ENCODE data around the gene DNAH17.
"Not testable (repeated sequence)": the region's sequence is repeated elsewhere in the genome, so short reads cannot be mapped to it uniquely, and the experiment has no call there.

Gene DNAH17

DNA sequence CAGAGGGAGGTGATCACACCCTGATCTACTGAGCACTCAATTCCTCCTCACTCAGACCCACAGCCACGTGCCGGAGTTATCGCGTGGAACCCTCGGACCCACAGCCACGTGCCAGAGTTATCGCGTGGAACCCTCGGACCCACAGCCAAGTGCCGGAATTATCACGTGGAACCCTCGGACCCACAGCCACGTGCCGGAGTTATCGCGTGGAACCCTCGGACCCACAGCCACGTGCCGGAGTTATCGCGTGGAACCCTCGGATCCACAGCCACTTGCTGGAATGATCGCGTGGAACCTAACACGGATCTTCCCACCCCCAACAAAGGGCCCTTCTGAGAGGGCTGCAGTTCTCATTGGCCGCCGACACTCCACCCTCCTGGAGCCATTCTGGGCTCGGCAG lies 101.0 kb downstream of the DNAH17 start:
- DNase-seq (ENCODE audit: low read depth) = no peak

DNA sequence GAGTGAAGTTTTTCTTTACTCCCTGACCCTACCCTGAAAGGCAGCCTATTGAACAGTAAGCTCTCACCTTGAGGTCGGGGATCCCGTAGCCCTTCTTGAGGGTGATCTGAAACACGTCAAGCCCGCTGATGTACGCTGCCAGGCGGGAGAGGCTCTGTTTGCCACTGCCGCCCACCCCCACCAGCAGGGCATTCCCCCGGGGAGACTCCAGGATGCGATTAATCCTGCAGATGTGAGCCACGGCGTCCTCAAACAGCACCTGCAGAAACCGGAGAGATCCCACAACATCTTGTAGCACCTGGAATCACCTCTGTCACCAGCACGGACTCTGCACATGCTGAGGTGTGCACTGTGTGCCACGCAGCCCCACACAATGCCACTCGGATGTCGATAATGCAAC lies 102.0 kb downstream of the DNAH17 start:
- DNase-seq (ENCODE audit: low read depth) = no peak

DNA sequence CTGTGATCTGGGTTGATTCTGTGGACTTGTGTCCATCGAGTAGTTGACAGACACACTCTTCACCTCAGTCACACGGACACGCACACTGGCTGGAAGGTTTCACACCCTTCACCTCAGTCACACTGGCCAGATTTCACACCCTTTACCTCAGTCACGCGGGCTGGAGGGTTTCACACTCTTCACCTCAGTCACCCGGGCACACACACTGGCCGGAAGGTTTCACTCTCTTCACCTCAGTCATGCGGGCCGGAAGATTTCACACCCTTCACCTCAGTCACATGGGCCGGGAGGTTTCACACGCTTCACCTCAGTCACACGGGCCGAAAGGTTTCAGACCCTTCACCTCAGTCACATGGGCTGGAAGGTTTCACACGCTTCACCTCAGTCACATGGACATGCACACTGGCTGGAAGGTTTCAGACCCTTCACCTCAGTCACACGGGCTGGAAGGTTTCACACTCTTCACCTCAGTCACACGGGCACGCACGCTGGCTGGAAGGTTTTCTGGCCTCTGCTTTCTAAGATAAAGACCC lies 102.5 kb downstream of the DNAH17 start:
- no peak for DNase-seq (ENCODE audit: low read depth)

DNA sequence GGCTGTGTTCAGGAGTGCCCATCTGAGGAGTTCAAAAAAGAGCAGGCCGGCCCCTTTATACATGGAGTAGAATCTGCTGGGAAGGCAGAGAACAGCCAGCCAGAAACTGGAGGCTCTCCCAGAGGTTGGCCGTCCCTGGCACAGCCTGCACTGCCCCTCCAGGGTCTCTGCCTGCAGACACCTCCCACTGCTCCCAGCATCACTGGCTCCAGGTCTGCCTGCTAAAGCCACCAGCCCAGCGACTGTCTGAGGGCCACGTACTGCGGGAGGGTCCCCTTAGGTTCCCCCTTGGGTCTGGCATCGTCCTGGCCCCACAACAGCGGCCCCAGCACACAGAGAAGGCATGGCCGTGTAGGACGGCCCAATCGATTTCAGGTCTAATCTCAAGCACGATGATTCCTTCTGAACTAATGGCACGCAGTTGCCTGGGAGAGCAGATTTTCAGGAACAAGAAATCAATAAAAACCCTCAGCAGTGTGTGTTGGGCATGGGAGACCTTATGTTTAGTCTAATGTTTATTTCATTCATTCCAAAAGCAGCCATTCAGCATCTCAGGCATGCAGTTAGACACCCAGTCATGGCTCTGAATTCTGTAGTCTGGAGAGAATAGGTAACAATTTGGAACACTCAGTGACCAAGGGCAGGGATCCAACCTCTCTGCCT lies 103.1 kb downstream of the DNAH17 start:
- DNase-seq (ENCODE audit: low read depth) = peak; percentile 18

DNA sequence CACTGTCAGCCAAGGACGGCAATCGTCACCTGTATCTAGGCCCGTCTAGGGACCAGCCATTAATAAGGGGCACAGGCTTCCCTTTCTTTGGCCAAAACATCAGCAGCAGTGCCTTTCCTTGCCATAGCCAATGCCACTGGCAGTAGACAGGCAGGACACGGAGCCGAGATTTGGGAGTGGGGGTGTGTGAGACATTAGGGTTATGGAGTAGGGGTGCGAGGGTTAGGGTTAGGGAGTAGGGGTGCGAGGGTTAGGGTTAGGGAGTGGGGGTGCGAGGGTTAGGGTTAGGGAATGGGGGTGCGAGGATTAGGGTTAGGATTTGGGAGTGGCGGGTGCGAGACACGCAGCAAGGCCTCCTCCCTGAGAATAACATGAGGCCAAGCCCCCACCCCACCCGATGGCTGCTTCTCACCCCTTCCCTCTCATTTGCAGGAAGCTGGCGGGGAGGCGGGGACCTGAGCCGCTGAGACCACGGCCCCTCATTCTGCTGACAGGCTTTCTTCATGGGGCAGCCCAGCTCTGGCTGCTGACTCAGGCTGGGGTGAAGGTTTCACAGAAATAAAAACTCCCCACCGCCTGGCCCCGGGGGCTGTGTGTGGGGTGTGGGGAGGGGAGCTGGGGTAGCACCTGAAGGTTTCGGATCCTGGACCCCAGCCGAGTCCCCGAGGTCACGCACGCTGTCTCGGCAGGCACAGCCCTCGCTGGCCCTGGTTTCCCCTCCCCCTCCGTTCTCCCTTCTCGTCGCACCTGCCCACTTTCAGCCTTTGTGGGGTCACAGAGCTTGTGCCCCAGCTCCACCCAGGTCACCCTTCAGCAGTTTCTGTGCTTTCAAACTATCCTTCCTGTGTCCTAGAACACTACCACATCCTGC lies 104.9 kb downstream of the DNAH17 start:
- DNase-seq (ENCODE audit: low read depth) = no peak

DNA sequence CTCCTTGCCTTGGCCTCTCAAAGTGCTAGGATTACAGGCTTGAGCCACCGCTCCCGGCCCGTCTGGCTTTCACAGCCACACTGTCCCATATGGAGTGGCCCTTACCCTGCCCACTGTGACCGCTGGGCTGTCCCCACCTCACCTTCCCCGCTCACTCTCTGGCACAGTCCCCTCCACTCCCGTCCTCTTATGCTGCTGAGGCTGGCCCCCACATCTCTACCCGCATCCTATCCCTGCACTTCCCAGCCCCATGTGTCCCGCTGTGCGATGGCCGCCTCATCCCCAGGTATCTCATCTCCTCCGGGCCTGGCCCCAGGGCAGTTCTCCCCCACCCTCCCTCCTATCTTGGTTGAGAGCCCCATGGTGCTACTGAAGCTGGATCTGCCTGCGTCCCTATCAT lies 105.6 kb downstream of the DNAH17 start:
- DNase-seq (ENCODE audit: low read depth) = no peak

DNA sequence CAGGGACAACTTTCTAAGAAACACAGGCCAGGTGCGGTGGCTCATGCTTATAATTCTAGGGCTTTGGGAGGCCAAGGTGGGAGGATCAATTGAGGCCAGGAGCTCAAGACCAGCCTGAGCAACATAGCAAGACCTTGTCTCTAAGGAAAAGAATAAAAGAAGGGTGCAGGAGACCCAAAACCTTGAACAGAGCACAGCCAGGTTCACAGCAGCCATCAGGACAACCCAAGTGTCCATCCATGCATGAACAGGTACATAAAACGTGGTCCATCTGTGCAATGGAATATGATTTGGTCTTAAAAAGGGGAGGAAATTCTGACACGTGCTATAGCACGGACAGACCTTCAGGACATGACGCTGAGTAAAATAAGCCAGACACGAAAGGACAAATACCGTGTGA lies 107.8 kb downstream of the DNAH17 start:
- DNase-seq (ENCODE audit: low read depth) = no peak

DNA sequence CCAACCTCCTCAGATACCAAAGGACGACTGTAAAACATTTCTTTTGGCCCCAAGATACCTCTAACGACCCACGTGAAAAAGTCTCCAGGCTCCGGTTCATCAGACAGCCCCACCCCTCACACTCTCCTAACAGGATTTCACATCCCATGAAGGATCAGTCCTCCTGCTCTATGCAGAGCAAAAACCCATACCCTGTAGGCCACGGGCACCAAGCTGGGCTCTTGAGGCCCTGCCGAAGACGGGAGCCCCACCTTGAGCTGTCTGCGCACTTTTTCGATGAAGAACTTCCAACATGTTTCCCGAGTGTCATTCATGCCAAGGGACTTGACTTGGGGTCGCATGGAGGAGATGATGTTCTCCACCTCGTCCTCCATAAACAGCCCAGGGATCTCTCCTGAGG lies 108.8 kb downstream of the DNAH17 start:
- no peak for DNase-seq (ENCODE audit: low read depth)

DNA sequence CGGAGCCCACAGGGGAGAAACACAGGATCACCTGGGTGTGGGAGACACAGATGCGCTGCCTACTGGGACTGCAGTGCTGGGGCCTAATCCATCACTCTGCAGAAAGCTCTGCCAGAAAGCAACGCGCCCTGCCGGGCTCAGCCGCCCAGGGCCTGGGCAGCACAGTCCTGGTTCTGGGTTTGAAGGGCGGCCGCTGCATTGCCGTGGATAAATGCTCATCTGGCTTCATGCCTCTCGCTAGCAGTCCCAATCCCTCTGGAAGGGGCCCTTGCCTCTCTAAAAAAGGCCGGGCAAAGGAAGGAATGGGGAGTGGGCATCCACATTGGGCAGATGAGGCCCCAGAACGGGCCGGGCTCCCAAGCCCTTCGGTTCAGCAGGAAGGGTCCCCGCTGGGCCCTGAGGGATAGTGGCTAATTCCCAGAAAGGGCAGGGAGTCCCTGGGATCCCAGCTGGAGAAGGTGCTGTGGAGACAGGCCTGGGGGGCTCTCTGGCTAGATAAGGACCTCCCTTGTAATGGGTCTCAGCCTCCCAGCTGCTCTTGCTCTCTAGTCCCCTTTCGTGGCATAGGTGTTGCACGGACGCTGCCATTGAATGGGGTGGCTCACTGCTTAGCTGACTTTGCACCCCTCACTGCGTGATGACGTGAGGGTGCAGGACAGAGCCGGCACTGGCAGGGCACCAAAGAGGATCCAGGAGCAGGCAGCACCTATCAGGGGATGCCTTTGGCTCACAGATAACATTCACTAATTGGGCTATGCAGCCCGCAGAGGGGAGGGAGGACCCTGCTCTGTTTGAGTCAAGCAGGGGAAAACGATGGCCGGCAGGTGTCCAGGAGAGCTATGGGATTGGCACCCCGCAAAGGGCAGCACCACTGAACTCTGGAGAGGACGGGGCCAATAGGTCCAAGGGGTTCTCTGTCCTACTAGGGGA lies 110.1 kb downstream of the DNAH17 start:
- no peak for DNase-seq (ENCODE audit: low read depth)

DNA sequence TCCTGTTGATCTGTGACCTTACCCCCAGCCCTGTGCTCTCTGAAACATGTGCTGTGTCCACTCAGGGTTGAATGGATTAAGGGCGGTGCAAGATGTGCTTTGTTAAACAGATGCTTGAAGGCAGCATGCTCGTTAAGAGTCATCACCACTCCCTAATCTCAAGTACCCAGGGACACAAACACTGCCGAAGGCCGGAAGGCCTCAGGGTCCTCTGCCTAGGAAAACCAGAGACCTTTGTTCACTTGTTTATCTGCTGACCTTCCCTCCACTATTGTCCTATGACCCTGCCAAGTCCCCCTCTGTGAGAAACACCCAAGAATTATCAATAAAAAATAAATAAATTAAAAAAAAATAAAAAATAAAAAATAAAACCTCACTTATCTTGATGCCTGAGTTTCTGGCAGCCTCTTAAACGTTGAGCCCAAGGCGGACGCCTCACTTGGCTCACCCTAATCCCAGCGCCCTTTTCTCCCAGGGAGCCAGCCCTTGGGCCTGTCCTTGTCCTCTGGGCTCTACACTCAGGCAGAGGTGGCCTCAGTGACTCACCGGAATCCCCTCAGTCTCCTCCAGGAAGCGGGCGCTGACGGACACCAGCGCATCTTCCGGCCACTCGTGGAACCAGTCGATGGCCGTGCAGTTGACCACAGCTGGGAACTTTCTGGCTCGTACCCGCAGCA lies 110.9 kb downstream of the DNAH17 start:
- not testable (repeated sequence) for DNase-seq (ENCODE audit: low read depth)

DNA sequence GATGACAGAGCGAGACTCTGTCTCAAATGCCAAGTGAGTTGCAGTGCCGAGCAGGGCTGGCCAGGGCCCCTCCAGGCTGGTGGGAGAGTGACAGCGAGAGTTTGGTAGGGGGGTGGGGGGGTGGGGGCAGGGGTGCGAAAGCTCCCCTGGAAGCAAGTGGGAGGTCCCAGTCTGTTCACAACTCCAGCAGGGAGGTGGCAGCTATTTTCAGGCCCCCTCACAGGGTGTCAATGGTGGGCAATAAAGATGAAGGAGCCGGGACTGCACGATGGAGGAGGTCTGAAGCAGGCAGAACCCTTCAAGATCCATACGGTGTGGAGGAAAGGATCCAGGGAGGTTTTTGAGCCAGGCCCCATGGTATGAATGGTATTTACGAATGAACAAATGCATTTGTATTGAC lies 115.0 kb downstream of the DNAH17 start:
- DNase-seq (ENCODE audit: low read depth) = no peak

DNA sequence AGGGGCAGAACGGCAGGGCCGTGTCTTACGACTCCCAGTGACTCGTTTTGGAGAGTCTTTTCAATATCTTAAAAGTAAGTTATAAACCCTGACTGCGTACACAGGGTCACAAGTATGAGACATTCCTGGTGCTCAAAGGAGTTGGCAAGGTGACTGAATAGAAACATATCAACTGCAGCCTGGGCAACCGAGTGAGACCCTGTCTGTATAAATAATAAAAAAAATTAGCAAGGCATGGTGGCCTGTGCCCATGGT lies 115.5 kb downstream of the DNAH17 start:
- DNase-seq (ENCODE audit: low read depth) = no peak

DNA sequence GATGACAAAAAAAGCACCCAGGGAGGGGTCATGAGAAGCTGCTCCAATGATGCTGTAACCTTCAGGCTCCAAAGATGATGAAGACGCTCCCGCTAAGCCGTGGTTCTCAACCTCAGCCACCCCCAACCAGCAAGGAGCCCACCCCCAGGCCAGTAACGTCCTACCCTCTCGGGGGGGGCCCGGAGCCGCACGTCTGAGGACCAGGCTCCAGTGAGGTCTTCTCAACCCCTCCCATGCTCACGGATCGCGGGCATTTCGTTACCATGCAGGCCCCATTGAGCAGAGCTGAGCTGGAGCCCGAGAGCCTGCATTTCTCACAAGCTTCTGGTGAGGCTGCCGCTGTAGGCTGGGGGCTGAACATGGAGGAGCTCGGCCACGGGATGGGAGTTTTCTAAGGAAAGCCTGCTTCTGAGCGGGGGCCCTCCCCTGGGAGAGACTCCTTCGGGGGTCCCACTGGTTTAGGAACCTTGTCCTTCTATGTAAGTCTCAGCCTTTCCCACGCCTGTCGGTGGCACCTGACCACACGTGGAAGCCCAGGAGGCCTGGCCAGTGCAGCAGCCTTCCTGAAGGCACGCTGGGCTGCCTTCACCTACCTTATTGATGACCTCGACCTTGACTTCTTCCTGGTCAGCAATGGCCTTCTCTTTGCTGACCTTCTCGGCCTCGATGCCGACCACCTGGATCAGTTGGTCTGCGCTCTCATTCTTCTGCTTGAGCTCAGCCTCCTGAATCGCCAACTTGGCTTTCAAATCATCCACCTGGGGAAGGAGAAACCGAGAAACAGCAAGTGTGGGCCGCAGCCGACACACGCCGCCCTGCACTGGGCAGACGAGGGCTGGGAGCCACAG lies 116.0 kb downstream of the DNAH17 start:
- no peak for DNase-seq (ENCODE audit: low read depth)

DNA sequence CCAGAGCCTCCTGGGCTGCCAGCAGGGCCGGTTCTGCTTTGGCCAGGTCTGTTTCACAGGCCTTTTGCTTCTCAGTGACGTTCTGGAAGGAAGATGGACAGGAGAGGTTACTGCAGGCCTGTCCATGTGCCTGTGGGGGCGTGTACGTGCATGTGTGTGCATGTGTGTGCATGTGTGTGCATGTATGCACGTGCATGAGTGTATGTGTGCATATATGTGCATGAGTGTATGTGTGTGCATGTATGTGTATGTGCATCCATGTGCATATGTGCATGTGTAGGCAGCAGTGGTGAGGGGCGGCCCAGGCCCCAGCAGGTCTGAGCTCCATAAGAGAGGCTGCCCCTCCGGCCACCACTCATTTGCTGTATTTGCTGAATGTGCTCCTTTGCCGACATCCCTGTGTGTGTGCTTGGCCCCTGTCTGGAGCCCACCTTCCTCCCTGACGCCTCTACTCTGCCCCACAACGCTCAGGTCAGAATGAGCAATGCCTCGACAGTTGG lies 117.0 kb downstream of the DNAH17 start:
- no peak for DNase-seq (ENCODE audit: low read depth)

DNA sequence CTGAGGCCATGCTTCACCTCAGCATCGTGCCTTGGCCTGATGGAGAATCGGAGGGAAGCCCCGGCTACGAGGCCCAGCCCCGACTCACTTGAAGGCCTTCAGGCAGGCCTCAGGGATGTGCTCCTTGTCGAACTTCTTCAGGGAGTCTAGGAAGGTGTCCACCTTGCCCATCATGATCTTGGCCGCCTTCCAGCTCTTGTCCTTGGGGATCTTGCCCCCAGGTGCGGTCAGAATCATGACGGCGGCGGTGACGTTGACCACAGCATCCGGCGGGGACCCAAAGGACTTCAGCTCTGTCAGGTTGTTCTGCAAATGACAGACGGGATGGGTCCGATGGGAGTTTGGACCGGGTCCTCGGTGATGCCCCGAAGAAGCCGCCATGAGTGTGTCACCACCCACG lies 117.5 kb downstream of the DNAH17 start:
- DNase-seq (ENCODE audit: low read depth) = no peak

DNA sequence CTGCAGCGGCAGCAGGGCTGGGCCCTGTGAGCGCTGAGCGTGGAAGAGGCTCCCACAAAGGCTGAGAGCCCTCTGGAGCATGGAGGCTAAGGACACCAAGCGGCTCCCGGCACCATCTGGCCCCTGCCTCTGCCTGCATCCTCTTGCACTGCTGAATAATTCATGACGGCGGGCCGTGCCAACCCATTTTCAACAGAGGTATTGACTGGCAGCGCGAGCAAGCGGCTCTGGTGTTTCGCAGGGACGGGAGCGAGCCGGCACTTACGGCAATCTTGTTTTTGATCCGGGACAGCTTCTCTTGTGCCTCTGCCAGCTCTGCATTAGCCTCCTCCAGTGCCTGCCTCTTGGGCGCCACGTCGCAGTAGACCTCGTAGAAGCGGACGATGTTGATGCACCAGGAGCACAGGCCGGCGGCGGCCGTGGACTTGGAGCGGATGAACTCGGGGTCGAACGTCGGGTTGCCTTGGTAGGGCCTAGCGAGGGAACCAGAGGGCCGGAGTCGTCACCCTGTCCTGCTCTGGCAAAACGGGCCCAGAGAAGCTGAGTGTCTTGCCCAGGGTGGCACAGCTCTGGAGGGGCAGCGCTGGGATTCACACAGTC lies 118.4 kb downstream of the DNAH17 start:
- no peak for DNase-seq (ENCODE audit: low read depth)

DNA sequence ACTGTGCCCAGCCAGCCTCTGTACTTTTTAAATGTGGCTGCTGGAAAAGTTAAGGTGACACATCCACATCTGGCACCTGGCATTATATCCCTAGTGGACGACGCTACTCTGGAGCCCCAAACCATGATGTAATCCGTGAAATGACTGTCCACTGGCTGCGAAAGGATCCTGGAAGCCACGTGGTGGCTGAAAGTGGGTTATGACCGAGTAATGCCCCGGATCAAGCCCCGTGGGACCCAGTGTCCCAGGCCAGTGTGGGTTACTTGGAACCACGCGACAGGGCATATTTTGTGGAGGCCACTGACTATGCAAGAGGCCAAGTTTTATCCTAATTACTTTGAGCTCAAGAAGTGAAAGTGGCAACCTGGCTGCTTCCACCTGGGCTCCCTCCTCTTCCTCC lies 119.1 kb downstream of the DNAH17 start:
- DNase-seq (ENCODE audit: low read depth) = no peak

DNA sequence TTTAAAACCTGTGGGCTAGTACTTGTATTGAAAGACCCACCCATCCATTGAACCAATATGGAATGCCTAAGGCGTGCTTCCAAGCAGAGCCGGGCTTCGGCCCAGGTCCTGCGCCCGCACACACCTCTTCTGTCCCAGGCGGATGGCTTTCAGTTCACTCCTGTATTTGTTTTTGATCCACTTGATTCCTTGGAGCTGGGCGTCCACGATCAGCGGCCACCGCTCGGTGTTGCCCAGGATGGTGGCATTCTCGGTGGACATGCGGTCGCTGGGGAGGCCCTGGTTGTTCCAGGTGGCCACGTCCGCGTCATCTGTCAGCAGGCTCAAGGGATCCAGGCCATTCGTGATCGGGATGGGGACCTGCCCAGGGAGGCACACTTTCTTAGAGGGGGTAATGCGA lies 122.8 kb downstream of the DNAH17 start:
- DNase-seq (ENCODE audit: low read depth) = no peak

DNA sequence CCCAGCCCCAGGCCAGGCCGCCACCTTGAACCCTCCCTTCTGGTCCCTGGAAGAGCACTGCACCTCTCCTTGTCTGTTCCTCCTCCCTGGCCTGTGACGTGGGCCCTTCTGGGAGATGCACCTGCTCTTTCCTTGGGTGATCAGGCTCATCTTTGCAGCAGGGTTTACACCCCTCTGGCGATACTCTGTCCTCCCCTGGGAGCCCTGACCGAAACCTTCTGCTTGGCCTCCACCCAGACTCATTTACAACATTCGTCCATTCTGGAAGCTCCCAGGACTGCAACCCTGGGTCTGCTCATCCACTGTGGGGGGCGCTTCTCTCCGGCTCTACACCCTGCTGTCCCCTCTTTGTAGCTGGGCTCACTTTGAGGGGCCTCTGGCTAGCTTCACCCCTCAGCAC lies 125.4 kb downstream of the DNAH17 start:
- DNase-seq (ENCODE audit: low read depth) = no peak

DNA sequence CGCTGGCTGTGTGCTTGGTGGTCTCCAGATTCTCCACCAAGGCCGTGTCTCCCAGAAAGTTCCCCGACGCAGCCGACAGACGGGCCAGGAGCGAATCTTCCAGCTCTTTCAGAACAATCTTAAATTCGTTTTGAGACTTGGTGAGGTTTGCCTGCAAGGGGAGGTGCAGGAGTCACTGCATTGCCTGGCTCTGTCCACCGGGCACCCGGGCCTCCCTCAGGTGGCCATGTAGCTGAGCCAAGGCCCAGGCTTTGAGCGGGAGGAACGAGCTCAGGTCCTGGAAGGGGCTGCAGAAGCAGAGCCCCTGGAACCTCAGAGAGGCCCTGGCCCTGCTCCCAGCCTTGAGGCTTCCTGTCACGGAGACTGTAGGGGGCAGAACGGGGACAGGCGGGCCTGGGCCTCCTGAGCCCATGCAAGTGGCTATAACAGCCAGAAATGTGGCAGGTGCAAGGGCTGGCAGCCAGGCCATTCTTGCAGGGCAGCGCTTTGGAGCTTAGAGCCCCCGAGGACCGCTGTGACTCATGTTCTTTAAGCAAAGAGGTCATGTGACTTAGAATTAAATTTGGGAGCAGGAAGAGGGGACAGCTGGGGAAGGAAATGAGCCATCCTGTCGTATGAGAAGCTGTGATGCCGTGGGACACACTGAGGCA lies 126.4 kb downstream of the DNAH17 start:
- no peak for DNase-seq (ENCODE audit: low read depth)
